Caco-2 (cell line): ENCODE data around the gene RAB20. TPM values are rescaled to one million over a fixed set of nuclear protein-coding genes. Genes with fewer than 3 reads are reported as not detected.

Experiments
- BruUV-seq: library from RNA; stranded (reverse); fragments of 400-500 nt; replicated peaks from 2 replicates; lab custom pipeline; 2021; lab: Mats Ljungman, UMichigan
- CTCF ChIA-PET: fragments of 300-600 bp; sonication (Branson Sonifier 250); formaldehyde crosslinking; loops from one replicate; lab custom pipeline; 2022; ENCODE audit warnings: antibody characterized with exemption; lab: Charles Lee
- POLR2A ChIA-PET: fragments of 300-600 bp; sonication (Branson Sonifier 250); formaldehyde crosslinking; loops from one replicate; lab custom pipeline; 2022; ENCODE audit warnings: antibody characterized with exemption; lab: Charles Lee
- DNase-seq, 2 experiments: peaks; one replicate each; pipeline versions ENCODE4 v3.0.0 to v3.0.0-alpha.2; 2020 to 2022
- H3K27me3 ChIP-seq: replicated peaks from 2 replicates; pipeline ENCODE4 v1.6.0; 2011; ENCODE audit warnings: low read length; ENCODE audit not compliant: control insufficient read depth, insufficient read depth
- H3K36me3 ChIP-seq: 2 replicates; pipeline ENCODE4 v1.5.1; 2011; ENCODE audit warnings: low read length; ENCODE audit not compliant: control insufficient read depth, insufficient read depth
- H3K4me1 ChIP-seq: fragments of 250-450 bp; sonication (Bioruptor Pico); 2 replicates; pipeline ENCODE4 v1.5.1; 2020; ENCODE audit warnings: mild to moderate bottlenecking
- H3K4me3 ChIP-seq: 2 replicates; pipeline ENCODE4 v1.5.1; 2011; ENCODE audit warnings: low read depth, mild to moderate bottlenecking, control low read depth, low read length
- H3K9me3 ChIP-seq: fragments of 250-450 bp; sonication (Bioruptor Pico); 2 replicates; pipeline ENCODE4 v1.5.1; 2020; ENCODE audit warnings: mild to moderate bottlenecking, moderate library complexity
- H3K27ac Mint-ChIP-seq: one replicate; pipeline ENCODE4 v1.8.0; 2022; ENCODE audit warnings: mixed read lengths; ENCODE audit not compliant: unreplicated experiment
- H3K27me3 Mint-ChIP-seq: one replicate; pipeline ENCODE4 v1.8.0; 2022; ENCODE audit warnings: mixed read lengths; ENCODE audit not compliant: insufficient read depth, unreplicated experiment
- H3K36me3 Mint-ChIP-seq: one replicate; pipeline ENCODE4 v1.8.0; 2022; ENCODE audit warnings: mild to moderate bottlenecking, mixed read lengths; ENCODE audit not compliant: insufficient read depth, unreplicated experiment
- H3K4me1 Mint-ChIP-seq: one replicate; pipeline ENCODE4 v1.8.0; 2022; ENCODE audit warnings: low read depth, mixed read lengths; ENCODE audit not compliant: unreplicated experiment
- H3K4me3 Mint-ChIP-seq: one replicate; pipeline ENCODE4 v1.8.0; 2022; ENCODE audit warnings: mild to moderate bottlenecking, moderate library complexity, mixed read lengths; ENCODE audit not compliant: unreplicated experiment
- H3K9me3 Mint-ChIP-seq: one replicate; pipeline ENCODE4 v1.8.0; 2022; ENCODE audit warnings: mixed read lengths; ENCODE audit not compliant: unreplicated experiment
- CTCF ChIP-seq, 2 experiments: fragments of 200-600 bp in 1 of 2; IDR thresholded peaks; 1 replicate in 1 of 2; 2 replicates in 1 of 2; pipeline versions ENCODE4 v1.5.1 to v1.8.0; 2011 to 2022; ENCODE audit warnings: antibody characterized with exemption in 1 of 2, control low read depth in 1 of 2, inconsistent platforms in 1 of 2, low read depth in 1 of 2, low read length in 1 of 2, mild to moderate bottlenecking in 1 of 2, moderate library complexity in 1 of 2; ENCODE audit not compliant: insufficient read depth in 1 of 2, severe bottlenecking in 1 of 2, unreplicated experiment in 1 of 2
- intact Hi-C: fragments of 100-400 bp; cut with micrococcal nuclease; formaldehyde crosslinking; loops from one replicate; pipeline ENCODE4 v1.10.0; 2022; ENCODE audit not compliant: unreplicated experiment
- total RNA-seq: library from RNA; stranded (reverse); gene quantifications from 2 replicates; pipeline ENCODE4 v1.2.3, GENCODE V29; 2022

The RAB20 gene
- total RNA-seq, 1 experiment from 2014 or later = 37.9 TPM

DNA sequence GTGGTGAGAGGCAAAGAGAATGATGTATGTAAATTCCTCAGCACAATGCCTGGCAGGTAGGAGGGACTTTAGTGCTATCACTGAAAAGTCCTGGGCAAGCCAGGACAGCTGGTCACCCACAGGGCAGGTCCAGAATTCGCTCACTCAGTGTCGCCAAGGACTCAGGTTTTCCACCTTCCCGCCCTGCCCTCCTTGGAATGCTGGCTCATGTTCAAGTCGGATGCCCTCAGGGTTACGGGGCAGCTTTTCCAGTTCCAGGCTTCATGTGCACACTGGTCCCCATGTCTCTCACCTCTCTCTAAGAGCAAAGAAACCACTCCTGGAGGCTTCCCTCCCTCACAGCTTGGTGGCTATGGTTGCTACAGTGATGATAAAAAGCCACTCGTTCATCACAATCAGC lies 29.1 kb upstream of the RAB20 start:
- ChIA-PET CTCF (interaction anchor here (1.0 to 1.8 kb wide), 2 partner anchors 10 to 135 kb away, joined by 4 read pairs; no protein-coding TSS in a partner anchor), POLR2A (no interaction called here)
- Histone ChIP-seq H3K27me3 (no peaks in the 10 kb centered on the region), H3K36me3 (no peaks in the 10 kb centered on the region), H3K4me1 (peaks cover 11% of the 10 kb centered on the region), H3K9me3 (no peaks in the 10 kb centered on the region), H3K4me3 (no peak overlapping the region)
- no TSS peak for BruUV-seq
- no peak for TF ChIP-seq CTCF (IDR thresholded peaks at IDR 0.05; ENCODE audit: insufficient read depth in 1 of 2, low read depth in 1 of 2, low read length in 1 of 2, severe bottlenecking in 1 of 2, unreplicated experiment in 1 of 2)
- H3K27me3 Mint-ChIP-seq = no peaks in the 10 kb centered on the region
- no peak overlapping the region for H3K27ac Mint-ChIP-seq
- H3K4me3 Mint-ChIP-seq = no peak overlapping the region
- H3K36me3 Mint-ChIP-seq = no peaks in the 10 kb centered on the region
- peaks cover 10% of the 10 kb centered on the region for H3K9me3 Mint-ChIP-seq
- intact Hi-C loops = loop anchor here (5.0 to 10.0 kb wide), 2 partner anchors 133 to 324 kb away; partner anchors contain the start of gene ANKRD10
- no peak for DNase-seq
- peaks cover 16% of the 10 kb centered on the region for H3K4me1 Mint-ChIP-seq

GRCh38 chr13:110589793-110590390 lies 28.4 kb upstream of the RAB20 start:
- BruUV-seq = no TSS peak
- Histone ChIP-seq H3K36me3 (no peaks in the 10 kb centered on the region), H3K27me3 (no peaks in the 10 kb centered on the region), H3K4me1 (peaks cover 11% of the 10 kb centered on the region), H3K4me3 (no peak overlapping the region), H3K9me3 (no peaks in the 10 kb centered on the region)
- Mint-ChIP-seq H3K27ac (no peak overlapping the region), H3K36me3 (no peaks in the 10 kb centered on the region), H3K9me3 (peaks cover 10% of the 10 kb centered on the region), H3K4me3 (no peak overlapping the region), H3K27me3 (no peaks in the 10 kb centered on the region), H3K4me1 (peaks cover 16% of the 10 kb centered on the region)
- ChIA-PET CTCF (interaction anchor here (0.6 to 1.8 kb wide), 4 partner anchors 11 to 134 kb away, joined by 3 to 5 read pairs (median 4); no protein-coding TSS in a partner anchor), POLR2A (no interaction called here)
- intact Hi-C loops = loop anchor here (5.0 to 10.0 kb wide), 2 partner anchors 133 to 325 kb away; partner anchors contain the start of gene ANKRD10
- no peak for TF ChIP-seq CTCF (IDR thresholded peaks at IDR 0.05; ENCODE audit: insufficient read depth in 1 of 2, low read depth in 1 of 2, low read length in 1 of 2, severe bottlenecking in 1 of 2, unreplicated experiment in 1 of 2)
- no peak for DNase-seq

DNA sequence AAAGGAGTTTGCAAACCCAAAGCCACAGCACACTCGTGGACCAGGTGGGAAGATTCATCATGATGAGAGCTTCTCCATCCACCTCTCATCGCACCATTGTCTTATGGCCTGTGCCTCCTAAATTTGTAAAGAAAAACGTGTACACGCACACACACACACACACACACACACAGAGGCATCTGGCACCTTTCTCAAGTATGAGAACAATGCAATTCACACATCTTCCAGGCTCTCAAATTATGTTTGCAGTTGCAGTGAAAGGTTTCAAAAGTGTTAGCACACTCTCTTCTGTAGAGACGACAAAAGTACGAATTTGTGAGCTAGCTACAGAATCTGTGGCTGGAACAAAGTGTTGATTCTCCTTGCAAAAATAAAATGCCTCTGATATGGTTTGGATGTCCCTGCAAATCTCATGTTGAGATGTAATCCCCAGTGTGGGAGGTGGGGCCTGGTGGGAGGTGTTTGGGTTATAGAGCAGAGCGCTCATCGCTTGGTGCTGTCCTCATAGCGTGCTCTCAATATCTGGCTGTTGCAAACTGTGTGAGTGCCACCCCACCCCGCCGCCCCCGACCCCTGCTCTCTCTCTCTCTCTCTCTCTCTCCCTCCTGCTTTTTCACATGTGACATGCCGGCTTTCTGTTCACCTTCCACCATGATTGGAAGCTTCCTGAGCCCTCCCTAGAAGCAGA lies 21.8 kb upstream of the RAB20 start:
- CTCF ChIA-PET = no interaction called here

More for the DNA sequence above, 21.8 kb upstream of the RAB20 start:
- peaks cover 10% of the 10 kb centered on the region for H3K9me3 Mint-ChIP-seq
- Histone ChIP-seq H3K4me1 (no peaks in the 10 kb centered on the region), H3K9me3 (no peaks in the 10 kb centered on the region), H3K4me3 (no peak overlapping the region), H3K27me3 (no peaks in the 10 kb centered on the region), H3K36me3 (no peaks in the 10 kb centered on the region)
- H3K27me3 Mint-ChIP-seq = no peaks in the 10 kb centered on the region
- no peak for TF ChIP-seq CTCF (IDR thresholded peaks at IDR 0.05; ENCODE audit: insufficient read depth in 1 of 2, low read depth in 1 of 2, low read length in 1 of 2, severe bottlenecking in 1 of 2, unreplicated experiment in 1 of 2)
- H3K4me1 Mint-ChIP-seq = no peaks in the 10 kb centered on the region
- BruUV-seq = no TSS peak
- intact Hi-C loops = no loop called here
- no peak overlapping the region for H3K4me3 Mint-ChIP-seq
- DNase-seq = no peak
- no peaks in the 10 kb centered on the region for H3K36me3 Mint-ChIP-seq
- POLR2A ChIA-PET = no interaction called here
- H3K27ac Mint-ChIP-seq = no peak overlapping the region
